Neural cell (in vitro differentiated cells): ENCODE results near the gene CLK4. TPM values are rescaled to one million over a fixed set of nuclear protein-coding genes. Genes with fewer than 3 reads are reported as not detected.

Experiments
- H2AFZ ChIP-seq: fragments of 200-600, 300-800 bp; sonication (generic), shearing (Covaris generic); 2 replicates; pipeline ENCODE4 v1.6.0; 2014; ENCODE audit warnings: low read depth, mild to moderate bottlenecking, antibody characterized with exemption, low read length, moderate library complexity
- H3F3A ChIP-seq: fragments of 200-600 bp; shearing (Covaris generic); 2 replicates; pipeline ENCODE4 v1.6.1; 2016; ENCODE audit warnings: mild to moderate bottlenecking, moderate library complexity, mixed read lengths, antibody characterized with exemption, low read length; ENCODE audit not compliant: insufficient read depth, poor library complexity, severe bottlenecking
- H3K27ac ChIP-seq: fragments of 200-600, 300-800 bp; sonication (generic), shearing (Covaris generic); 2 replicates; pipeline ENCODE4 v1.5.1; 2014; ENCODE audit warnings: mild to moderate bottlenecking, low read length, moderate library complexity
- H3K27me3 ChIP-seq: fragments of 300-800, 200-600 bp; sonication (generic), shearing (Covaris generic); 2 replicates; pipeline ENCODE4 v1.6.0; 2014; ENCODE audit warnings: mild to moderate bottlenecking, low read depth, low read length, moderate library complexity; ENCODE audit not compliant: insufficient read depth
- H3K36me3 ChIP-seq: fragments of 300-800, 200-600 bp; sonication (generic), shearing (Covaris generic); 2 replicates; pipeline ENCODE4 v1.5.1; 2014; ENCODE audit warnings: mild to moderate bottlenecking, antibody characterized with exemption, low read length, moderate library complexity; ENCODE audit not compliant: insufficient read depth
- H3K4me2 ChIP-seq: fragments of 300-800, 200-600 bp; sonication (generic), shearing (Covaris generic); 2 replicates; pipeline ENCODE4 v1.6.0; 2014; ENCODE audit warnings: mild to moderate bottlenecking, low read length
- H3K4me3 ChIP-seq: fragments of 300-800, 200-600 bp; sonication (generic), shearing (Covaris generic); 2 replicates; pipeline ENCODE4 v1.5.1; 2014; ENCODE audit warnings: mild to moderate bottlenecking, low read length, moderate library complexity
- H3K79me2 ChIP-seq: fragments of 200-600 bp; shearing (Covaris generic); replicated peaks from 2 replicates; pipeline ENCODE4 v1.6.0; 2014; ENCODE audit warnings: mild to moderate bottlenecking, low read length, moderate library complexity; ENCODE audit not compliant: insufficient read depth
- H3K9ac ChIP-seq: fragments of 300-800, 200-600 bp; sonication (generic), shearing (Covaris generic); 2 replicates; pipeline ENCODE4 v1.6.1; 2016; ENCODE audit warnings: mild to moderate bottlenecking, low read length, mixed read lengths
- H3K9me2 ChIP-seq: fragments of 200-600 bp; shearing (Covaris generic); 2 replicates; pipeline ENCODE4 v1.6.1; 2016; ENCODE audit warnings: mild to moderate bottlenecking, low read length, mixed read lengths; ENCODE audit not compliant: insufficient read depth
- H3K9me3 ChIP-seq: fragments of 200-600, 300-800 bp; sonication (generic), shearing (Covaris generic); 2 replicates; pipeline ENCODE4 v1.6.1; 2016; ENCODE audit warnings: mild to moderate bottlenecking, mixed run types, low read length, moderate library complexity, mixed read lengths
- H4K20me1 ChIP-seq: fragments of 200-600 bp; shearing (Covaris generic); 2 replicates; pipeline ENCODE4 v1.6.1; 2016; ENCODE audit warnings: mild to moderate bottlenecking, mixed run types; ENCODE audit not compliant: insufficient read depth
- EP300 ChIP-seq: fragments of 450-650 bp; conservative IDR thresholded peaks from 2 replicates; pipeline ENCODE4 v1.6.1; 2014; ENCODE audit warnings: antibody characterized with exemption, mild to moderate bottlenecking, moderate library complexity; ENCODE audit not compliant: poor library complexity, severe bottlenecking
- EZH2 ChIP-seq: fragments of 200-600, 300-800 bp; shearing (Covaris generic), sonication (generic); IDR thresholded peaks from 2 replicates; pipeline ENCODE4 v1.6.1; 2014; ENCODE audit warnings: antibody characterized with exemption, low read length, borderline replicate concordance, mild to moderate bottlenecking; ENCODE audit not compliant: insufficient read depth, poor library complexity, severe bottlenecking
- MXI1 ChIP-seq: fragments of 450-650 bp; conservative IDR thresholded peaks from 2 replicates; pipeline ENCODE4 v1.6.1; 2014; ENCODE audit warnings: antibody characterized with exemption, mild to moderate bottlenecking; ENCODE audit not compliant: poor library complexity, severe bottlenecking
- POLR2AphosphoS5 ChIP-seq: IDR thresholded peaks from 2 replicates; pipeline ENCODE4 v1.6.1; 2012
- RAD21 ChIP-seq: fragments of 450-650 bp; conservative IDR thresholded peaks from 2 replicates; pipeline ENCODE4 v1.6.1; 2014; ENCODE audit warnings: antibody characterized with exemption, mild to moderate bottlenecking, moderate library complexity
- SMC3 ChIP-seq: fragments of 450-650 bp; conservative IDR thresholded peaks from 2 replicates; pipeline ENCODE4 v1.6.1; 2014; ENCODE audit warnings: antibody characterized with exemption, mild to moderate bottlenecking, moderate library complexity; ENCODE audit not compliant: poor library complexity
- TAF1 ChIP-seq: IDR thresholded peaks from 2 replicates; pipeline ENCODE4 v1.6.1; 2012; ENCODE audit warnings: low read depth
- polyA plus RNA-seq: library from polyadenylated mRNA; depleted of rRNA; stranded (reverse); fragments of >200 nt; gene quantifications from 2 replicates; pipeline ENCODE4 v1.2.3, GENCODE V29; 2014
- TF ChIP-seq, protein P1 (sequence below): IDR thresholded peaks from 2 replicates; pipeline ENCODE4 v1.6.1; 2012; ENCODE audit warnings: borderline replicate concordance
- TF ChIP-seq, protein P2 (sequence below): fragments of 450-650 bp; IDR thresholded peaks from 2 replicates; pipeline ENCODE4 v1.5.1; 2014; ENCODE audit warnings: antibody characterized with exemption, mild to moderate bottlenecking, moderate library complexity; ENCODE audit not compliant: poor library complexity, severe bottlenecking

CLK4 gene
- polyA plus RNA-seq, 1 donor from 2014 or later = 115 TPM

DNA sequence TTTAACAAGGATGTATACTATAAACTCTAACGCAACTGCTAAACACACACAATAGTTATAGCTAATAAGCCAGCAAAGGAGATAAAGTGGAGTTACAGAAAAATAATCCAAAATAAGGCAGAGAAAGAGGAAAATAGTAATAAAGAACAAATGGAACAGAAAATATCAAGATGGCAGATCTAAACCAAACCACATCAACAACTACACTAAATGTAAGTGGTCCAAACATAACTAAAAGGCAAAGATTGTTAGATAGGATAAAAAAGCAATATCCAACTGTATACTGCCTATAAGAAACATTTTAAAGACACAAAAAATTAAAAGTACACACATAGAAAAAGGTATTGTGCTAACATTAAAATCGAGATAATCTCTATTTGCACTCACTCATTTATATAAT is 31.1 kb downstream of the CLK4 start:
- Histone ChIP-seq H3F3A (no peaks in the 10 kb centered on the region), H3K4me2 (no peak overlapping the region), H3K36me3 (peaks cover 12% of the 10 kb centered on the region), H3K4me3 (no peak overlapping the region), H3K9ac (no peak overlapping the region), H3K79me2 (no peaks in the 10 kb centered on the region), H4K20me1 (no peaks in the 10 kb centered on the region), H3K9me3 (no peaks in the 10 kb centered on the region), H3K27me3 (peaks cover 6% of the 10 kb centered on the region), H3K9me2 (no peaks in the 10 kb centered on the region), H2AFZ (no peak overlapping the region), H3K27ac (no peak overlapping the region)
- TF ChIP-seq SMC3 = no peak
- TF ChIP-seq EP300 = no peak
- TF ChIP-seq EZH2 = no peak
- TF ChIP-seq POLR2AphosphoS5 = no peak
- no peak for TF ChIP-seq MXI1
- TF ChIP-seq, protein P1, sequence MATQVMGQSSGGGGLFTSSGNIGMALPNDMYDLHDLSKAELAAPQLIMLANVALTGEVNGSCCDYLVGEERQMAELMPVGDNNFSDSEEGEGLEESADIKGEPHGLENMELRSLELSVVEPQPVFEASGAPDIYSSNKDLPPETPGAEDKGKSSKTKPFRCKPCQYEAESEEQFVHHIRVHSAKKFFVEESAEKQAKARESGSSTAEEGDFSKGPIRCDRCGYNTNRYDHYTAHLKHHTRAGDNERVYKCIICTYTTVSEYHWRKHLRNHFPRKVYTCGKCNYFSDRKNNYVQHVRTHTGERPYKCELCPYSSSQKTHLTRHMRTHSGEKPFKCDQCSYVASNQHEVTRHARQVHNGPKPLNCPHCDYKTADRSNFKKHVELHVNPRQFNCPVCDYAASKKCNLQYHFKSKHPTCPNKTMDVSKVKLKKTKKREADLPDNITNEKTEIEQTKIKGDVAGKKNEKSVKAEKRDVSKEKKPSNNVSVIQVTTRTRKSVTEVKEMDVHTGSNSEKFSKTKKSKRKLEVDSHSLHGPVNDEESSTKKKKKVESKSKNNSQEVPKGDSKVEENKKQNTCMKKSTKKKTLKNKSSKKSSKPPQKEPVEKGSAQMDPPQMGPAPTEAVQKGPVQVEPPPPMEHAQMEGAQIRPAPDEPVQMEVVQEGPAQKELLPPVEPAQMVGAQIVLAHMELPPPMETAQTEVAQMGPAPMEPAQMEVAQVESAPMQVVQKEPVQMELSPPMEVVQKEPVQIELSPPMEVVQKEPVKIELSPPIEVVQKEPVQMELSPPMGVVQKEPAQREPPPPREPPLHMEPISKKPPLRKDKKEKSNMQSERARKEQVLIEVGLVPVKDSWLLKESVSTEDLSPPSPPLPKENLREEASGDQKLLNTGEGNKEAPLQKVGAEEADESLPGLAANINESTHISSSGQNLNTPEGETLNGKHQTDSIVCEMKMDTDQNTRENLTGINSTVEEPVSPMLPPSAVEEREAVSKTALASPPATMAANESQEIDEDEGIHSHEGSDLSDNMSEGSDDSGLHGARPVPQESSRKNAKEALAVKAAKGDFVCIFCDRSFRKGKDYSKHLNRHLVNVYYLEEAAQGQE = no peak
- TF ChIP-seq, protein P2, sequence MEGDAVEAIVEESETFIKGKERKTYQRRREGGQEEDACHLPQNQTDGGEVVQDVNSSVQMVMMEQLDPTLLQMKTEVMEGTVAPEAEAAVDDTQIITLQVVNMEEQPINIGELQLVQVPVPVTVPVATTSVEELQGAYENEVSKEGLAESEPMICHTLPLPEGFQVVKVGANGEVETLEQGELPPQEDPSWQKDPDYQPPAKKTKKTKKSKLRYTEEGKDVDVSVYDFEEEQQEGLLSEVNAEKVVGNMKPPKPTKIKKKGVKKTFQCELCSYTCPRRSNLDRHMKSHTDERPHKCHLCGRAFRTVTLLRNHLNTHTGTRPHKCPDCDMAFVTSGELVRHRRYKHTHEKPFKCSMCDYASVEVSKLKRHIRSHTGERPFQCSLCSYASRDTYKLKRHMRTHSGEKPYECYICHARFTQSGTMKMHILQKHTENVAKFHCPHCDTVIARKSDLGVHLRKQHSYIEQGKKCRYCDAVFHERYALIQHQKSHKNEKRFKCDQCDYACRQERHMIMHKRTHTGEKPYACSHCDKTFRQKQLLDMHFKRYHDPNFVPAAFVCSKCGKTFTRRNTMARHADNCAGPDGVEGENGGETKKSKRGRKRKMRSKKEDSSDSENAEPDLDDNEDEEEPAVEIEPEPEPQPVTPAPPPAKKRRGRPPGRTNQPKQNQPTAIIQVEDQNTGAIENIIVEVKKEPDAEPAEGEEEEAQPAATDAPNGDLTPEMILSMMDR = no peak
- TF ChIP-seq RAD21 = no peak
- TF ChIP-seq TAF1 = no peak

DNA sequence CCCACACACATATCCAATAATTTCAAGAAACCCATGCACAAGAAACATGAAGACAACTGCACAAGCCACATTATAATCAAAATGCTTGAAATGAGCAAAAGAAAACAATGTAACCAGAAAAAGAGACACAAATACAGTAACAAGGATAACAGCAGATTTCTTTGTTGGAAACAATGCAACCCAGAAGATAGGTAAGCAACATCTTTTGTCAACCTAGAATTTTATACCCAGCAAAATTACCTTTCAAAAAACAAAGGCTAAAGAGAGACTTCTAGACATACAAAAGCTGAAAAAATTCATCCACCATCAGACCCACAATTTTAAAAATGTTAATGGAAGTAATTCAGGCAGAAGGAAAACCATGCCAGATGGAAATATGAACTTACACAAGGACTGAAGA is 31.7 kb downstream of the CLK4 start:
- H3K27me3 ChIP-seq = peaks cover 12% of the 10 kb centered on the region
- no peak overlapping the region for H3K9ac ChIP-seq
- H3K27ac ChIP-seq = no peak overlapping the region
- no peaks in the 10 kb centered on the region for H3K79me2 ChIP-seq
- no peaks in the 10 kb centered on the region for H3K9me3 ChIP-seq
- no peaks in the 10 kb centered on the region for H4K20me1 ChIP-seq
- H3F3A ChIP-seq = peaks cover 4% of the 10 kb centered on the region
- H3K9me2 ChIP-seq = no peaks in the 10 kb centered on the region
- H3K4me3 ChIP-seq = no peak overlapping the region
- H3K4me2 ChIP-seq = no peak overlapping the region
- TF ChIP-seq EP300 (no peak), SMC3 (no peak), TAF1 (no peak), POLR2AphosphoS5 (no peak), EZH2 (no peak), RAD21 (no peak), MXI1 (no peak)
- TF ChIP-seq, protein P1 = no peak
- TF ChIP-seq, protein P2 = no peak
- no peak overlapping the region for H2AFZ ChIP-seq
- peaks cover 12% of the 10 kb centered on the region for H3K36me3 ChIP-seq
